Measurements from ENCODE around the gene ARMC7.
"Not testable (repeated sequence)": the region's sequence is repeated elsewhere in the genome, so short reads cannot be mapped to it uniquely, and the experiment has no call there.

The ARMC7 gene

DNA sequence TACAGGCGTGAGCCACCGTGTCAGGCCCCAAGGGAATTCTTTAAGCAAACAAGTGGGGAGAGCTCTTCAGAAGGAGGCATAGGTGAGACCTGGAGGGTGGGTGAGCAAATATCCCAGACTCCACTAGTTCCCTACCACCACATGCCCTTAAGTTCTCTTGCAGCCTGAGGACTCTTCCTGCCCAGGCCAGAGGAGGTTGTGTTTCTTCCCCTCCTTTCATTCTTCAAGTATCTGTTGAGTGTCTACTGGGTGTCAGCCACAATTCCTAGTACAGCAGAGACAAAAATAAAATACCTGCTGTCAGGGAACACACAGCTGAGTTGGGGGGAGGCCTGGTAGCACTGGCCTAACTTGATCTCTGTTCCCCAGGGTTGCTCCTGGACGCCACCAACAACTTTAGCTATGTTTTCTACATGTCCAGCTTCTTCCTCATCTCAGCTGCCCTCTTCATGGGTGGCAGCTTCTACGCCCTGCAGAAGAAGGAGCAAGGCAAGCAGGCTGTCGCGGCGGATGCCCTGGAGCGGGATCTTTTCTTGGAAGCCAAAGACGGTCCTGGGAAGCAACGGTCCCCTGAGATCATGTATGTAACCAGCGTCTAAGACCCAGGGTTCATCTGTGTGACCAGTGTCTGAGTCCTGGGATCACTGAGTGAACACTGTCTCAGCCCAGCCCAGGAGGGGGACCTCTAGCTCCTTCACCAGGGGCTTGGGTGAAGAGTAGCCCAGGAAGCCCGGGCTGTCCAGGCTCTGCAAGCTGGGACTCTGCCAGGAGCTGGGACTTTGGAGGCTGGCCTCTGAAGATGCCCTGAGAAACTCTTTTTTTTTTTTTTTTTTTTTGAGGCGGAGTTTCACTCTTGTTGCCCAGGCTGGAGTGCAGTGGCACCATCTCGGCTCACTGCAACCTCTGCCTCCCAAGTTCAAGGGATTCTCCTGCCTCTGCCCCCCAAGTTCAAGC lies 5.9 kb upstream of the ARMC7 start:
- no peak for DNase-seq

DNA sequence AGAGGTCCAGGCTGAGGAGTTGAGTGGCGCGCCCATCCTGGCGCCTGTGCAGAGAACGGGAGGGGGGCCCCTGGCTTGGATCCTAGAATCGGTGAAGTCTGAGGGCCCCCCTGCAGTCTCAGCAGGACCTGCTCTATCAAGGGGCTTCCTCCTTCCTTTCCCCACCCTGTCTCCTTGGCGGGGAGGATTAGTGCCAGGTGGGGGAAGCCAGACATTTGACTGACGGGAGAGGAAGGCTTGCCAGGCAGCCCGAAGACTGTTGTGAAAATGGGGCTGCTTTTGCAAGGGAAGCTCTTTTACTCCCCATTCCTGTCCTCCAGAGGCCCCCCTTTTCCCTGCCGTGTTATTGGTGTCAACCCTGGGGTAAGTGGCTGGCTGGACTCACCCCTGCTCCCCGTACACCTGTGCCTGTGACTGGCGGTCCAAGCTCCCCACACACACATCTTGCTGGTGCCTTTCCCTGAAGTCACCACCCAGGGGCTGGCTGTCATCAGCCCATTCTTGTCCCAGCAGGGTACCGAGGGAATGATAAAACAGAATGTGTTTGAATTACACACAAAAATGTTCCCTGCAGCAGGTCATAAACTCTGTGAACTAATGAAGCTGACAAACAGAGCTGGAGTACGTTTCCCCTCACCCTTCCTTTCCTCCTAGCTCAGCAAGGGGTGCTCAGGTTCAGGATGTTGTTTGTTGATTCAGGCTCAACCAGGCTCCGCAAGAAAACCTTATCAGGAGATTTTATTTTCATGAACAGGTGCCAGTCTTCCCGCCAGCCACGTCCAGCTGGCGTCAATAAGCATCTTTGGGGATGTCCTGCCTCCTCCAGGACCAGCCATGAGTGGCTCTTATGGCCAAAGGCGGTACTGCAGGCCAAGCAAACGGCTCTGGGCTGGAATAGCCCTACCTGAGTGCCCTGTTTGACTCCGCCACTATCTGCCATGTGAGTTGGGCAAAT lies 4.4 kb upstream of the ARMC7 start:
- DNase-seq, result no peak

GRCh38 chr17:75108193-75108592 lies 1.6 kb upstream of the ARMC7 start:
- DNase-seq, result no peak

GRCh38 chr17:75109046-75109406 lies 743 bp upstream of the ARMC7 start:
- no peak for DNase-seq

DNA sequence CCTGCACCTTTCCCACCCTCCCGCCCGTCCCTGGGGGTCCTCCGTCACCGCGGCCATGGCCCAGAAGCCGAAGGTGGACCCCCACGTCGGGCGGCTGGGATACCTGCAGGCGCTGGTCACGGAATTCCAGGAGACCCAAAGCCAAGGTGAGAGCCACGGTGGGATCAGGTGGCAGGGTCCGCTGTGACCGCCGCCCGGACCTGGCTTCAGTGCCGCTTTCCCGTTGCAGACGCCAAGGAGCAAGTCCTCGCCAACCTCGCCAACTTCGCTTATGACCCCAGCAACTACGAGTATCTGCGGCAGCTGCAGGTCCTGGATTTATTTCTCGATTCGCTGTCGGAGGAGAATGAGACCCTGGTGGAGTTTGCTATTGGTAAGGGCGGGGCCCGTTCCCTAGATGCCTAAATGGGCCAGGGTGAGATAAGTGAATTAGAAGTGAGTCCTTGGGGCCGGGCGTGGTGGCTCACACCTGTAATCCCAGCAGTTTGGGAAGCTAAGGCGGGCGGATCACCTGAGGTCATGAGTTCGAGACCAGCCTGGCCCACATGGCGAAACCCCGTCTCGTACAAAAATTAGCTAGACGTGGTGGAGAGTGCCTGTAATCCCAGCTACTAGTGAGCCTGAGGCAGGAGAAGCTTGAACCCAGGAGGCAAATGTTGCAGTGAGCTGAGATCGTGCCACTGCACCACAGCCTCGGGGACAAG lies 617 bp downstream of the ARMC7 start:
- DNase-seq, result no peak

DNA sequence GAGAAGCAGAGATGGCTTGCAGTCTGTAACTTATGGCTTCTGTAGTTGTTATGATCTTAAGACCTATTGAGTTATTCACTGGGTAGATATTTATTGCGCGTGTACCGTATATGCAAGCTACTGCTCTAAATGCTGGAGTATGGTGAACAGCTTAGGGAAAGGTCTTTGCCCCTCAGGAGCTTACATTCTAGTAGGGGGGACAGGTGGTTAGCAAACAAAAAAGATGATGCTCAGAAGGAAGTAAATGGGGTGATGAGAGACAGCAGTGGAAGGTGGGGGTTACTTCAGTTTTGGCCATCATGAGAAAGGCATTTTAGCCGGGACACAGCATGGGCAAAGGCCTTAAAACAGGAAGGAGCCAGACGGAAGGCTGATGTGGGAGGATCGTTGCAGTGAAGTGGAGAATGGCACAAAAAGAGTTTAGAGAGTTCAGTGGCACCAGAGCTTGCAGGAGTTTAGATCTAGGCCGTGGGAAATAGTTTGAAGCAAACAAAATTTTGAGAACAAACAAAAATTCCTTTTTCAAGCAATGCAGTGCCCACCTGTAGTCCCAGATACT lies 2.1 kb downstream of the ARMC7 start:
- DNase-seq, result no peak

- DNase-seq, result peak; percentile 93
Measured at GRCh38 chr17:75113798-75114551, 4.2 kb downstream of the ARMC7 start.

- DNase-seq, result no peak
Measured at GRCh38 chr17:75114552-75115314, 5.0 kb downstream of the ARMC7 start.

DNA sequence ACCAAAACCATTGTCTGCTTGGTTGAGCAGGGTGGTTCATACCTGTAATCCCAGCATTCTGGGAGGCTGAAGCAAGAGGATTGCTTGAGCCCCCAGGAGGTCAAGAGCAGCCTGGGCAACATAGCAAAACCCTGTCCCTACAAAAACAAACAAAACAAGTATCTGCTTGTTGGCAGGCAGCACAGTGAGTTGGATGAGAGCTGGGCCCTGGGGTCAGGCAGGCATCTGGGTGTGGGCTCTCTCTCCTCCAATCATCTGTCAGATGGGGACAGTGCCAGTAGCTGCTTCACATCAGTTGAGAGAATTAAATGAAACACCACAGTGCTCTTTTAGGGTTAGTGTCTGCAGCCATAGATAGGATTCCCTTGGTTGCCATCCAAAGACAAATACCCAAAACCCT lies 5.8 kb downstream of the ARMC7 start:
- DNase-seq, result no peak

GRCh38 chr17:75116737-75117136 lies 7.0 kb downstream of the ARMC7 start:
- no peak for DNase-seq

DNA sequence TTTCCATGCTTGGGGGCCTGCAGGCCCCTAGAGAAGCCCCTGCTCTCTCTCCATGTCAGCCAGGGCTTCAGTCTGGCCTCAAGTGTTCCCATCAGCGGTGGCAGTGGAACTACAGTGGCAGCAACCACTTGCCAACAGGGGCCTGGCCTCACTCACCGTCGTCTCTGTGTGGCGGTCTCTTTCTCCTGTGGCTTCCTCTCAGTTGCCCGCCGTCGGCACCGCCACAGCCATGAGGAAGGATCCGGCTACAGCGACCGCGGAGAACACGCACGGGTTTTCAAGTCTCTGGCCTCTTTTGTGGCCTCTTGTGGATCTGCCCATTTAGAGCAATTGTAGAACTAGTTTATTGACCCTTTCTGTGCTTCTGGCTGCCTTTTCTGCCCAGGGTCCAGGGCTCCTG lies 8.5 kb downstream of the ARMC7 start:
- DNase-seq, result no peak

DNA sequence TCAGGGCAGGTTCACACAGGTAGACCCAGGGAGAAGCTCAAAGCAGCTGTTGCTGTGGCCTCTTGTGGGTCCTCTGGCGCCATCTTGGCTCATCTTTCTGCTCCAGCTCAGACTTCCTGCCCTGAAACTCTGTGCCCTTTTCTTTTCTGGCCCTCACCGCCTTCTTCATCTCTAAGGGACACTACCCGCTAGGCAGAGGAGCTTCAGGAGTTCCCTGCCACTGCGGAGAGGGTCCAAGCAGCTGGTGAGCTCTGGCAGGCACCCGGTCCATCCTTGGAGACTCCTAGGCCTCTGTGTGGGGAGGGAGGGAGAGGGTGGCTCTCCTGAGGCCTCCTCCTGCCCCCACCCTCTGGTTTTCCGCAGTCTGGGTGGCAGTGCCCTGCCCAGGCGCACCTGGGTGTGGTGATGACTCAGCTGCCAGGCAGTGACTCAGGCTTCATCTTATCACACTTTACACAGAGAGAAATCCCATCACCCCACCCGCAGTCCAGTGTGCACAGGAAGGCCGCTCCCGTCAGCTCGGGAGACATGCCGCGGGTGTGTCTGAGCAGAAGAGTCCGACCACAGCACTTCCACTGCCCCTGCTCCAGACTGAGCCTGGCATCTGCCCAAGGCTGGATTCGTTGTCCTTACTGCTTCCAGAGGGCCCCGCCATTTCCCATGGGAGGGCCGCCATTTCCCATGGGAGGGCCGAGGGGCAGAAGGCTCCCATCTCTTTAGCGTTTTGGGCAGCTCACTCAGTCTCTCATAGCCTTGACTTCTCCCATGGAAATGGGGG lies 14.5 kb downstream of the ARMC7 start:
- peak; percentile 49 for DNase-seq

DNA sequence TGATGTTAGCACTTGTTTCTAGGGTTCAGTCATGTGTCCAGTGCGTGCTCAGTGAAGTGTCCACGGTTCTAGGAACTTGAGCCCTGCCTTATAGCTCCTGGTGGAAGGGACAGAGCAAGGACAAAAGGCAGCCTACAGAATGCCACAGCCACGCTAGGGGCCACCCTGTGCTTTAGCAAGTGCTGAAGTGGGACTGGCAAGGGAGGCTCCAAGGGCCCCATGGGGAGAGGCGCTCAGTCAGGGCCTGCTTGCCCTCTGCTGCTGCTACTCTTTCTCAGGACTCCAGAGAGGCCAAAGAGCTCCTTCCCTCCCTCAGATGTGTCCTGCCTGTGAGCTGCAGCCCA lies 15.0 kb downstream of the ARMC7 start:
- no peak for DNase-seq

DNA sequence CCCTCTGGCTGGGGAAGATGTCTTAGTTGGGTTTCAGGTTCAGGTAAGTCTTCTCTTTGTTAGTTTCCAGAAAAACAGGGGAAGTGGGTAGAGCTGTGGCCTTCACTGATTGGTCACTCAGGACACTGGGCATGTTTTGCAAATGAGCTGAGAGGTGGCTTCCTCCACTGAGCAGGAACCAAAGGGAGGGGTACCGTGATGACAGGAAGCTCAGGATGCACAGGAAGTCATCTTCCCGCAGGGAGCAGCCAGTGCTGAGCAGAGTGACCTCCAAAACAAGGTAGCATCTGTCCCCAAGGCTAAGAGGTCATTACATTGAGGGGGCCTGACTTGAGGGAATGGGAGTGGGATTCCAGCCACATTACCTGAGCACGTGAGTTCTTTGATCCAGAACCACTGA lies 16.2 kb downstream of the ARMC7 start:
- no peak for DNase-seq

- no peak for DNase-seq
Measured at GRCh38 chr17:75126954-75127353, 17.2 kb downstream of the ARMC7 start.

GRCh38 chr17:75127936-75128335 lies 18.2 kb downstream of the ARMC7 start:
- not testable (repeated sequence) for DNase-seq

- no peak for DNase-seq
Measured at GRCh38 chr17:75128694-75129505, 19.1 kb downstream of the ARMC7 start.

- no peak for DNase-seq
Measured at GRCh38 chr17:75129576-75129975, 19.8 kb downstream of the ARMC7 start.

- DNase-seq, result no peak
Measured at GRCh38 chr17:75130059-75130631, 20.4 kb downstream of the ARMC7 start.
